AG08395 (cell line): ENCODE measurements around the gene SLC25A39.
"Not testable (repeated sequence)": the region's sequence is repeated elsewhere in the genome, so short reads cannot be mapped to it uniquely, and the experiment has no call there.

ENCODE experiments used
- DNase-seq: peaks from one replicate; pipeline ENCODE4 v3.0.0; 2012; ENCODE audit warnings: mixed read lengths, low spot score

The SLC25A39 gene, protein sequence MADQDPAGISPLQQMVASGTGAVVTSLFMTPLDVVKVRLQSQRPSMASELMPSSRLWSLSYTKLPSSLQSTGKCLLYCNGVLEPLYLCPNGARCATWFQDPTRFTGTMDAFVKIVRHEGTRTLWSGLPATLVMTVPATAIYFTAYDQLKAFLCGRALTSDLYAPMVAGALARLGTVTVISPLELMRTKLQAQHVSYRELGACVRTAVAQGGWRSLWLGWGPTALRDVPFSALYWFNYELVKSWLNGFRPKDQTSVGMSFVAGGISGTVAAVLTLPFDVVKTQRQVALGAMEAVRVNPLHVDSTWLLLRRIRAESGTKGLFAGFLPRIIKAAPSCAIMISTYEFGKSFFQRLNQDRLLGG

DNA sequence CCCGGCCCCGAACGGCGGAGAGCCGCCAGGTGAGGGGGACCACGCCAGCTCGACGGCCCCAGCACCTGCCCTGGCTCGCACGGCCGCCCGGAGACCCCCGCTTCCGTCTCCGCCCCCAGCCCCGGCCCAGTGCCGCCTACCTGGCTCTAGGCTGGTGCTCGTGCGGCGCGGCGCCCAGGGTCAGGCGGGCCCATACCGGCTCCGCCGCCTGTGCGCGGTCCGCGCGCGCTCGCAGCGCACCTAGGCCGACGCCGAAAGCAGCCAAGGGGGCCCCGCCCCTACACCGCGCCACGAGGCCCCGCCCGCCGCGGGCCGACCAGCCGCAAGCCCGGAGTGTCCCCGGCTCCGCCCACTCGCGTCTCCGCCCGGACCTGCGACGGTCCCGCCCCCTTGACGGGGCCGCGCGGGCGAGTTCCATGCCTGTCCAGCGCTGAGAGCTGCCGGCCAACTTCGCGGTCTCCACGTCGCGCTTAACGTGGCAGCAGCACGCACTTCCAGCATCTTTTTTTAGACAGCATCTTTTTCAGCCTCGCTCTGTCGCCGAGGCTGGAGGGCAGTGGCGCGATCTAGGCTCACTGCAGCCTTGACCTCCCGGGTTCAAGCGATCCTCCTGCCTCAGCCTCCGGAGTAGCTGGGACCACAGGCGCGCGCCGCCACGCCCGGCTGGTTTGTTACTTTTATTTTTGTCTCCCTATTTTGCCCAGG lies at the start of gene SLC25A39:
SLC25A39 (minus strand) TSS at position 253 of the 705 bp plus-strand sequence. CDS start 1,261 bp downstream, outside the sequence.
- peak; percentile 95 for DNase-seq

DNA sequence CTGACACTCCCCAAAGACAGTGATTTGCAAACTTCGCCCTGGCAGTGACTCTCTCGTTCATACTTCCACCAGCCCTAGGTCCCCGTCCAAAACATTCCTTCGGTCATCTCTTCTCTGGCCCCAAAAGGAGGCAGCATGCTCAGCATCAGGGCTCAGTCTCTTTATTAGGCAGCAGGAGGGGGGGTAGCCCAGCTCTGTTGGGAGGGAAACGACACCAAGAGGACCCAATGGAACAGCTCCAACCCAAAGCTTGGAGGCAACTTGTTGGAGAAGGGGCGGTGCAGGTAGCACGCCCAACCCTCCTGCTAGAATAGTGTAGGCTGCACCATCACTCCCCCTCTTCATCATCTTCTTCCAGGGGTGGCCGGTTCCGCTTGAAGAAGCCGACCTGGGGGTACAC lies 47.4 kb upstream of the SLC25A39 start:
- DNase-seq: no peak

DNA sequence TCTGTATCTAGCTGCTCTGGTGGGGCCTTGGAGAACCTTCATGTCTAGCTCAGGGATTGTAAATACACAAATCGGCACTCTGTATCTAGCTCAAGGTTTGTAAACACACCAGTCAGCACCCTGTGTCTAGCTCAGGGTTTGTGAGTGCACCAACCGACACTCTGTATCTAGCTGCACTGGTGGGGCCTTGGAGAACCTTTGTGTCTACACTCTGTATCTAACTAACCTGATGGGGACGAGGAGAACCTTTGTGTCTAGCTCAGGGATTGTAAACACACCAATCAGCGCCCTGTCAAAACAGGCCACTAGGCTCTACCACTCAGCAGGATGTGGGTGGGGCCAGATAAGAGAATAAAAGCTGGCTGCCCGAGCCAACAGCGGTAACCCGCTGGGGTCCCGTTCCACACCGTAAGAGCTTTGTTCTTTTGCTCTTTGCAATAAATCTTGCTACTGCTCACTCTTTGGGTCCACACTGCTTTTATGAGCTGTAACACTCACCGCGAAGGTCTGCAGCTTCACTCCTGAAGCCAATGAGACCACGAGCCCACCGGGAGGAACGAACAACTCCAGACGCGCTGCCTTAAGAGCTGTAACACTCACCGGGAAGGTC lies 44.9 kb upstream of the SLC25A39 start:
- not testable (repeated sequence) for DNase-seq

DNA sequence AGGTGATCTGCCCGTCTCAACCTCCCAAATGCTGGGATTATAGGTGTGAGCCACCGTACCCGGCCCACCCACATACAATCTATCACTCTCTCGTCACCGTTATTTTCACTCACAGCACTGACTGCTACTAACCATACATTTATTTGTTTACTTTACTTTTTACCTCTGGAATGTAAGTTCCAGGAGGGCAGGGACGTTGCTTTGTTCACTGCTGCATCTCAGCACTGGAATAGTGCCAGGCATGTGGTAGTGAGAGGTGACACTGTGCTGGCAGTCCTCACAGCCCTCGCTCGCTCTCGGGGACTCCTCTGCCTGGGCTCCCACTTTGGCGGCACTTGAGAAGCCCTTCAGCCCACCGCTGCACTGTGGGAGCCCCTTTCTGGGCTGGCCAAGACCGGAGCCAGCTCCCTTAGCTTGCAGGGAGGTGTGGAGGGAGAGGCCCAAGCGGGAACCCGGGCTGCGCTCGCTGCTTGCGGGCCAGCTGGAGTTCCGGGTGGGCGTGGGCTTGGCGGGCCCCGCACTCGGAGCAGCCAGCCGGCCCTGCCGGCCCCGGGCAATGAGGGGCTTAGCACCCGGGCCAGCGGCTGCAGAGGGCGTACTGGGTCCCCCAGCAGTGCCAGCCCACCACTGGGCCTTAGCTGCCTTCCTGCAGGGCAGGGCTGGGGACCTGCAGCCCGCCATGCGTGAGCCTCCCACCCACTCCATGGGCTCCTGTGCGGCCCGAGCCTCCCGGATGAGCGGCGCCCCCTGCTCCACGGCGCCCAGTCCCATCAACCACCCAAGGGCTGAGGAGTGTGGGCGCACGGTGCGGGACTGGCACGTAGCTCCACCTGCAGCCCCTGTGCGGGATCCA lies 44.0 kb upstream of the SLC25A39 start:
- not testable (repeated sequence) for DNase-seq

DNA sequence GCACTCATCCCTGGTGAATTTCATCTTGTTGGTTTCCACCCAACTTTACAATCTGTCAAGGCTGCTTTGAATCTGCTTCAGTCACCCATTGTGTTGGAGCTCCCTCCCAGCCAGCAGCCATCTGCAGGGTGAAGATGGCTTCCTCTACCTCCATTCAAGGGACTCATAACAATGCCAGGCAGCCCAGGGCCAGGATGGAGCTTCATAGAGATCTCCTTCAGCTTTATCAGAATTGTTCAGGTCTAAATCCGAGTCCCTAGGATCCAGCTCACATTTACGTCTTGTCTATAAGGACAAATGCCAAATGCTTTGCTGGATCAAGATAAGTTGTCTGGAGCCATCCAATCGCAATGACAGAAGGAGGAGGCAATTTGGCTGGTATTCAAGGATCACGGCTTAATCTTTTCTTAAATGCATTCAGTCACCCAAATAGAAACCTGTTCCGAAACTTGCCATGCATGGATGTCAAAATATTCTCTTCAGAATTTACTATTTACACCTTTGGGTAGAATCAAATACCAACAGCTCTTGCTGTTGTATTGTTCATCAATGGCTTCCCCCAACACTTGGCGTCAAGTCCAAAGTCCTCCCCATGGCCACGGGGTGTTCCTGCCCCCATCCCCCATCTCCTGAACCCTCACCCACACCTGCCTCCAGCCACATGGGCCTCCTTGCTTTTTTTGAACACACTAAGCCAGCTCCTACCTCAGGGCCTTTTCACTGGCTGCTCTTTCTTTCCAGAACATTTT lies 42.8 kb upstream of the SLC25A39 start:
- no peak for DNase-seq

DNA sequence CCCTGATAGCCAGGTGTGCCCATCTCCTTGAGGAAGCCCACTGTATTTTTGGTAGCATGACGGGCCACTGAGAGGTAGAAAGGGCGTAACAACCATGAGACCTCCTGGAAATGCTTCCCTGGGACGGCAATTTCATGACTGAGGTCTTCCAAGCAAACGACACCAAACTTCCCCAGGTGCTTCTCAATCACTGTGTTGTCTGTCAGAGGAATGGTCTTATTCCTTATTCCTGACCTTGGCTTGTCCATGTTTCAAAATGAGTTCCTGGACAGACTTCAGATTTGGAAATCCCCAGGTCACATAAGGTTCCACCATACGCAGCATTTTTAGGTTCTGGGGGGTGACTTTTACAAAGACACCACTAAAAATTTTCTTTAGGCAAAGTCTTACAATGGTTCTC lies 40.4 kb upstream of the SLC25A39 start:
- not testable (repeated sequence) for DNase-seq

DNA sequence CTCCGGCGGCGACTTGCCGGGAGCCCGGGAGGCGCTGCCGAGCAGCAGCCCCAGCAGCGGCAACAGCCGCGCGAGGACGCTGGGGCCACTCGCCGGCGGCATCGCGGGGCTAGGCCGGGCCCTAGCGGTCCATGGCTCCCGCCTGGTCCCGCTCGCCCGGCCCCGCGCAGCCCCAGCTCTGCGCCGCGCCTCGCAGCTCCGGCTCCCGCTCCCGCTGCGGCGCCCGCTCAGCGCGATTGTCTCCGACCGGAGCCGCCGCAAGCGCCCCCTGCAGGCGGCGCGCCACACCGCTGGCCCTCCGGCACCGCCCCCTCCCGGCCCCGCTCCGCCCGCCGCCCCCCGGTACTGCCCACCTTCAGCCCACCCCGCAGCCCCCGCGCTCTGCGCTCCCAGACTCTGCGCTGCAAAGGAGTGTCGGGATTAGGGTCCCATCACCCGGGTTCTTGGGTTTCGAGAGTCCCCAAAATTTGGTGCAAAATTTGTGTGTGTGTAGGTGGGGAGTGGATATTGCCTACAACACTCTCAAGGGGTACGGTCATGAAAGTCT lies 39.1 kb upstream of the SLC25A39 start, which contains the start of gene FAM171A2:
FAM171A2 (minus strand) TSS at position 241 of the 547 bp plus-strand sequence; CDS start at position 102, 139 bp downstream.
- DNase-seq: peak; percentile 89

DNA sequence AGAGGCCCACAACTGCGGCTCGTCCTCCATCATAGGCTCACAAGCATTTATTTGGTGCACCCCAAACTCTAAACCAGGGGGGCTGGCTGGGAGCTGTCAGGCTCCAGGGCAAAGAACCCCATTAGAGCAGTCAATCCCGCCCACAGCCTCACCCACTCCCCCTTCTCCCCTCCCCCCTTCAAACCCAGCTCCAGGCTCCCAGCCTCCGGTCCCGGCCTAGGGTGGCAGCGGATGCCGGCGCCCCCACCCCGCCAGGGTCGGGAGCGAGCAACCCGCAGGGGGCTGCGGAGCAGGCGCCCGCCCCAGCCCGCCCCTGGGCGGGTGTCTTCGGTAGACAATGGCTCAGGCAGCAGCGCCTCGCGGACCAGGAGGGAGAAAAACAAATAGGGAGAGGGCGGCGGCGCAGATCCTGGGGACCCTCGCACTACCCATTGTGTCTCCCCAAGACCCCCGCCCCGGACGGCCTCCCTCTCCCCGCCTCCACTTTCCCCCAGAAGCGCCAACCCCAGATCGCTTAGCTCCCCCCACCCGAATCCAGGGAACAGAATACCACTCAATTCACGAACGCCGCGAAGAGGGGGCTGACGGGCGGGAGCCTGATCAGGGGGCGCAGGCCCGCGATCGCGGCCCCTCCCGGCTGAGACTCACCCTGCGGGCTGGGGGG lies 38.5 kb upstream of the SLC25A39 start:
- DNase-seq: peak; percentile 42

DNA sequence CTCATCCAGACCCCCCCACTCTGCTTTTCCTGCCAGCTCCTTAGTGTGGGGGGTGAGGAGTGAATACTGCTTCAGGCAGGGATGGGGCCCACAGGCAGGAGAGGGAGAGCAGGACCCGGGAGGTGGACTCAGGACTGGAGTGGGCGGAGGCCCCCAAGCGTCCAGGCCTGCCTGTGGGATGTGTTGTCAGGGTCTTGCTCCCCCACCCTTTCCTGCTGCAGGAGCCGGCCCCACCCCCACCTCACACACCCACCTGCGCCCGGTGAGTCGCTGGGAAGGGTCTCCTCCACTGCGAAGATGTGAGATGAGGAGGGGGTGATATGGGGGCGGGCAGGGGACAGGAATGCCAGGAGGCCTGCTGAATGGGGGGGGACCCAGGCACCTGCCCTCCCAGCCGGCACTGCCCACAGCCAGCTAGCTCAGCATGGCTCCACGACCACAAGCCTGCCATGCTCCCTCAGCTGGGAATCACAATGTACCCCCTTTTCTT lies 37.9 kb upstream of the SLC25A39 start:
- no peak for DNase-seq

DNA sequence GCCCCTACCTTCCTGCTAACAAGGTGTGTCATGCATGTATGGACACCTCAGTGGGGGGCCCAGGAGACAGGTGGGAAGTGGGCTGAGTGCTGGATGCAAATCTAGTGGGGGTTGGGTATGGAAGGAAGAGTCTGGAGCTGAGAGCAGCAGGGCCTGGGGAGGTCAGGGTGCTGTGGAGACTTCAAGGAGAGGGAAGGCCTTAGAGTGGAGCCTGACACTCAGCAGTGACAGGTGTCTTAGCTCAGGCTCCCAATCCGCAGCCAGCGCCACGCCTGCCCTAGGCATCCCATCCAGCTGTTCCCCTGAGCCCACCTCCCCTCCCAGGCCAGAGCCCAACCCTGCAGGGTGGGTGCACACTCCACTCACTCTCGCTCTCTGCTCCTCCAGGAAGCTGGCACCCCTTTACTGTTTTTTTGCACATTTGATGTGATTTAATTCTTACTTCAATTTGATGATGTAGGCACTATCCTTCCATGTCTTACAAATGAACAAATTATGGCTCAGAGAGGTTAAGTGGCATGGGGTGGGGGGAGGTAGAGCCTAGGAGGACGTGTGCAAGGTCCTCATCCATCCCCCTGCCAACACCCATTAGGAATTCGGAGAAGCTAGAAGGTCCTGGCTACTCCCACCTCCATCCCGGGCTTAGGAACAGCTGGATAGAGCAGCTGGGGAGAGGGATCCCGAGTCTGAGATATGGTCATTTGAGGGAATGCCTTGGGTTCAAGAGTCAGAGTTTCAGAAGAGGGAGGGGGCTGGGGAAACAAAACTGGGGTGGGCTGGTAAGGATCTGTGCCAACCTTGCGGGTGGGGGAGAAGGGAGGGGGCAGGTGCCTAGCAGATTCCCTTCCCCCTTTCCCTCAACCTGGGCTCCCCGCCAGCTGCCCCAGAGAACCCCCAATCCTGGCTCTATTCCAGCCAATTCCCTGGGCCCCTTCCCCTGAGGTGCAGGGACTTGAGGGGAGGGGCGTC lies 37.0 kb upstream of the SLC25A39 start:
- DNase-seq: no peak

DNA sequence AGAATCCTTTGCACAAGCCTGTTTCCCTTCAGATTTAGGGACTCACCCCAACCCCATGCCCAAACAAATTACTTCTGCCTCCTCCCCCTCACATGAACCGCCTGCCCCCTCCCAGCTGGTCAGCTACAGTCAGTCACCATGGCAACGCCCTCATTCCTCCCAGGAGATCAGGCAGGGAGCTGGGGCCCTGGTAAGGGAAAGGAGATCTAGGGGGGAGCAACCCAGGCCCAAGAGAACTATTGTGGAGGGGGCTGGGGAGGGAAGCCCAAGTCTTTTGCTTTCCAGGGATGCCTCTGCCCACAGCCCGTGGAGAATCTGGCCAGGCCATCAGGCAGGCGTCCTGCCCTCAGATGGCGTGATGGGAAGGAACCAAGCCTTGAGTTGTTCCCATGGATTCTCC lies 36.2 kb upstream of the SLC25A39 start:
- DNase-seq: peak; percentile 54

DNA sequence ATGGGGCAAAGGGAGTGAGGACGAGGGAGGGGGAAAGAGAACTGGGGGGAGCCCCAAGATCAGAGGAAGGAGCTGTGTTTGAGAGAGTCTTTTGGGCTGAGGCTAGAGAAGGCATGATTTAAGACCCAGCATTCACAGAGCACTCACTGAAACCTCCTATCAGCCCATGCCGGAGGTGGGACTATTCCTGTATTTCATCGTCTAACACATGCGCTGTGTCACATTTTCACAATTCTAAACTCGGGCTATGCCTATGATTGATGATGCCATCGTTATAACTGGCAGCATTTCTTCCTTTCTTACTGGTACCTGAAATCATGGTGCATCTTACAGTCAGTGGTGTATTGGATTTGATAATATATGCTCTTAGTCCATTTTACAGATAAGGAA lies 35.5 kb upstream of the SLC25A39 start:
- DNase-seq: no peak

DNA sequence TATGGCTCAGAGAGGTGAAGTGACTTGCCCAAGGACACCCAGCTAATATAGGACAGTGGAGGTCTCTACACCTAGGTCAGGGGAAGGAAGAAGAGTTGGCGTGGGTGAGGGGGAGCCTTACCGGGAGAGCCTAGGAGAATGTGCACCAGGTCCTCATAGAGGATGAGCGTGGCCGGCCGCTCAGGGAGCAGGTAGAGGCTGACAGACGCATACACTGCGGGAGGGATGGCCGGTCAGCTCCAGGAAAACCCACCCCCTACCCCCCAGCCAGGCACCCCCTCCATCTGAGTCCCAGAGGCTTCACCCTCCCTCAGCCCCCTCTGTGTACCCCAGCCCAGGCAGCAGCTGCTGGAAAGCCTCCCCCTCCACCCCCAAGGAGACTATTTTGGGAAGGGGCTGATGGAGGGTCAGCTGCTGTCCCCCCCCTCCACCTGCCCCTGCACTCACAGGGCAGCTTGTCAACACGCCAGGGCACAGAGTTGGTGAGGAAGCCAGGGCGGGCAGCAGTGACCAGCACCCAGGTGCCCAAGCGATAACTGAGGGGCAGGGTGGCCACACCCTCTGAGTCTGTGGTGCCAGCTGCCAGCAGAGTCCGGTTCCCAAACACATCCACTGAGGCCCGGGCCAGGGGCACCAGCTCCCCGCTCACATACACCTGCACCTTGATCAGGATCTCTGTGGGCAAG lies 35.0 kb upstream of the SLC25A39 start:
- DNase-seq: no peak

DNA sequence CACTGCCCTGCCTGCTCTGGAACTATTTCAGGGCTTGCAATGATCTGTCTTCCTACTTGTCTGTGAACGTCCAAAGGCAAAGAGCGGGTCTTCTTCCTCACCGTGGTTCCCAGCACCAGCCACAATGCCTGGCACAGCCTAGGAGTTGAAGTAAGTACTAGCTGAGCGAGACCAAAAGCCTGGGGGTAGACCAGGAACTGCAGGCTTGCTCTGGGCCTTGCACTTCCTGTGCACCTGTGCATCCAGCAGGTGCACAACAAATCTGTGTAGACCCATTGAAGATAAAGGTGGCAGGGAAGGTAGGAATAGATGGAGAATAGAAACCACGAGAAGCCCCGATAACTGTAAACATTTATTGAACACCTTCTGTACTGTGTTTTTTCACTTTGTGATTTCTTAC lies 34.4 kb upstream of the SLC25A39 start:
- DNase-seq: no peak

DNA sequence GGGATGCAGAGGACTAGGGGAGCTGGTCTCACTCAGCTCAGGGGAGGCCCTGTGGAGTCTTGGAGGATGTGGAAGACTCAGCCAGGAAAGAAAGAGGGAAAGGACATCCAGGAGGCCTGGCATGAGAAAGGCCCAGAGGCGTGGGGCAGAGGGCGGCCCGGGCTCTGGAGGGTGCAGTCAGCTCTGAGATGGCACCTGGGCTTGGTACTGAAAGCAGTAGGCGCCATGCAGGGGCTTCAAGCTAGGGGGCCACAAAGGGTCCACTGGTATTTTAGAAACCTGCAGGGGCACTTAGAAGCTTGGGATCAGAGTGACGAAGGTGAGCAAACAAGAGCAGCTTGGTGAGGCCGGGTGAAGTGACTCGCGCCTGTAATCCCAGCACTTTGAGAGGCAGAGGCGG lies 33.4 kb upstream of the SLC25A39 start:
- DNase-seq: no peak

DNA sequence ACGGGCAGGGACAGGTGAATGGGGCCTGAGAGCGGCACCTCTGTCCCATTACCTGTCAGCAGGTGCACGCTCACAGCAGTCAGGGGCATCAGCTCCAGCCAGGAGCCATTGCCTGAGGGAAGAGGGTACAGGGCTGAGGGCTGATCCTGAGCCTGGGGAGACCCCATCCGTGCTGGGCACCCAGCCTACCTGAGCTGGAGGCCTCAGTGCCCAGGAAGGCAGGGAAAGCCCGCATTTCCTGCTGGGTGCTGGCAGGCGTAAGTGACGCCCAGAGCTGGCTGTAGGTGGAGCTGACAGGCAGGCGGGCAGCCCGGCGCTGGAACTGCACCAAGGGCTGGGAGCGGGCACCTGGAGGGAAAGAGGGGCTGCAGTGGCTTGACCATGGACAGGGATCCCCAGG lies 31.6 kb upstream of the SLC25A39 start:
- no peak for DNase-seq

DNA sequence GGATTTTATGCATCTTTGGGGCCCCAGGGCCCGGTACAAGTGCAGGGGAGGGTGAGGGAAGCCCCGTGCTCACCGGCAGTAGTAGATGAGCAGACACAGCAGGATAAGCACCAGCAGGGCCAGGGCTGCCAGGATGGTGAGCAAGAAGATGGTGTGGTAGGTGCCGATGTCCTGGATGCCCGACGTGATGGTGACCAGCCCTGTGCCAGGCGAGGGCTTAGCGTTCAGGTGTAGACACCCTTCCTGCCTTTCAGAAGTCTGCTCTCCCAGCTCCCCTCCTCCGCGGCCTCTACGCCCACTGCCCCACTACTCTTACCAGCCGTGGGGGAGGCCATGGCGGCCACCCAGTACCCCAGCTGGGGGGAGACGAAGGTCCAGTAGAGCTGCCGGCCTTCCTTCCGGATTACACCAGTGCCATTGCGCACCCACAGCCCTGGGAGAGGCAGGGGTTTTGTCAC lies 31.0 kb upstream of the SLC25A39 start:
- DNase-seq: no peak
